ENCODE results near the gene CLHC1.

The CLHC1 gene

GRCh38 chr2:55141572-55142413 is 90.3 kb downstream of the CLHC1 start:
- Histone ChIP-seq H3K4me1 (ENCODE audit: control insufficient read depth, insufficient read depth, low read length) (peaks cover 4% of the 10 kb centered on the region; the same call in 1 of the 2 replicates), H3K27ac (ENCODE audit: extremely low read depth, low read depth, low read length) (no peak overlapping the region), H3K4me3 (ENCODE audit: low read depth, low read length) (no peak overlapping the region), H3K36me3 (ENCODE audit: control insufficient read depth in 2 of 2, insufficient read depth in 1 of 2, low read length in 2 of 2) (no peaks in the 10 kb centered on the region), H3K9me3 (ENCODE audit: control insufficient read depth, insufficient read depth, low read depth, low read length) (no peaks in the 10 kb centered on the region)
- ChIA-PET POLR2A (no interaction called here), CTCF (no interaction called here)
- TF ChIP-seq SP3 (tag by site-specific recombination; IDR thresholded peaks at IDR 0.05) (no peak), GLIS1 (tag by site-specific recombination; IDR thresholded peaks at IDR 0.05) (0 out of 2 replicates have a peak, but pooled peaks have one; percentile 12), ZNF394 (tag by site-specific recombination; IDR thresholded peaks at IDR 0.05; ENCODE audit: borderline replicate concordance) (no peak), ZNF555 (tag by site-specific recombination; conservative IDR thresholded peaks at IDR 0.05) (no peak), ZNF645 (tag by site-specific recombination; IDR thresholded peaks at IDR 0.05) (no peak), ZBTB49 (tag by site-specific recombination; IDR thresholded peaks at IDR 0.05; ENCODE audit: low read depth) (no peak), ZNF223 (tag by site-specific recombination; IDR thresholded peaks at IDR 0.05) (no peak), ZNF18 (tag by site-specific recombination; IDR thresholded peaks at IDR 0.05) (no peak), PRDM10 (tag by site-specific recombination; IDR thresholded peaks at IDR 0.05) (0 out of 2 replicates have a peak, but pooled peaks have one; percentile 27), ZNF707 (tag by site-specific recombination; IDR thresholded peaks at IDR 0.05) (no peak)

- Histone ChIP-seq H3K36me3 (ENCODE audit: control insufficient read depth in 2 of 2, insufficient read depth in 1 of 2, low read length in 2 of 2) (no peaks in the 10 kb centered on the region), H3K9me3 (ENCODE audit: control insufficient read depth, insufficient read depth, low read depth, low read length) (no peaks in the 10 kb centered on the region), H3K27ac (ENCODE audit: extremely low read depth, low read depth, low read length) (no peak overlapping the region), H3K4me1 (ENCODE audit: control insufficient read depth, insufficient read depth, low read length) (peaks cover 4% of the 10 kb centered on the region; the same call in 1 of the 2 replicates), H3K4me3 (ENCODE audit: low read depth, low read length) (no peak overlapping the region)
- no peak for TF ChIP-seq ZNF350 (tag by site-specific recombination; IDR thresholded peaks at IDR 0.05)
- TF ChIP-seq ZNF175 (tag by site-specific recombination; IDR thresholded peaks at IDR 0.05), result no peak
- no peak for TF ChIP-seq ZBTB7A (tag by site-specific recombination; IDR thresholded peaks at IDR 0.05; ENCODE audit: low read depth)
- TF ChIP-seq ZNF239 (tag by site-specific recombination; IDR thresholded peaks at IDR 0.05), result no peak
- no peak for TF ChIP-seq ZNF335 (tag by site-specific recombination; conservative IDR thresholded peaks at IDR 0.05)
- TF ChIP-seq ZFP69B (tag by site-specific recombination; IDR thresholded peaks at IDR 0.05), result no peak
- TF ChIP-seq KLF10 (tag by site-specific recombination; IDR thresholded peaks at IDR 0.05), result no peak
- TF ChIP-seq ZNF214 (tag by site-specific recombination; IDR thresholded peaks at IDR 0.05; ENCODE audit: borderline replicate concordance), result no peak
- no peak for TF ChIP-seq YY1 (tag by site-specific recombination; IDR thresholded peaks at IDR 0.05)
- CTCF ChIA-PET, result no interaction called here
- POLR2A ChIA-PET, result interaction anchor here (0.7 kb wide), 1 partner anchor 92 kb away, joined by 3 read pairs; the partner anchor contains the start of genes CLHC1 and RPS27A
Measured at GRCh38 chr2:55140316-55141219, 91.5 kb downstream of the CLHC1 start.

All from HEK293 (cell line).